B cell (primary cell): ENCODE results near the gene EYA3. TPM values are rescaled to one million over a fixed set of nuclear protein-coding genes. Genes with fewer than 3 reads are reported as not detected.

Source experiments
- ATAC-seq: fragments of 200-7000 bp; cut with Tn5 transposase; one replicate; pipeline ENCODE4 v1.10.0; 2021; ENCODE audit warnings: low read depth, mild to moderate bottlenecking, moderate number of reproducible peaks, moderate library complexity
- CTCF ChIA-PET: fragments of 350-600 bp; sonication (Branson Sonifier 250); formaldehyde crosslinking; loops from one replicate; lab custom pipeline; 2021; ENCODE audit warnings: antibody characterized with exemption, inconsistent platforms; lab: Charles Lee
- POLR2A ChIA-PET: fragments of 350-600 bp; sonication (Branson Sonifier 250); formaldehyde crosslinking; loops from one replicate; lab custom pipeline; 2021; ENCODE audit warnings: antibody characterized with exemption; lab: Charles Lee
- DNase-seq: peaks from one replicate; pipeline ENCODE4 v3.0.0; 2013
- H2AFZ ChIP-seq: 2 replicates; pipeline ENCODE4 v1.6.1; 2012; ENCODE audit warnings: mild to moderate bottlenecking, low read depth, low read length; ENCODE audit not compliant: insufficient read depth, poor library complexity, severe bottlenecking
- H3K27ac ChIP-seq, 2 donors: 1 replicate in 1 of 2; 2 replicates in 1 of 2; pipeline ENCODE4 v1.5.1; 2012 to 2013; ENCODE audit warnings: low read length in 2 of 2, mild to moderate bottlenecking in 2 of 2, moderate library complexity in 1 of 2
- H3K27me3 ChIP-seq, 4 experiments: fragments of 200-600 bp in 1 of 4; sonication (generic) in 1 of 4; replicated peaks in 1 of 4; 1 replicate in 2 of 4; 2 replicates in 2 of 4; pipeline versions ENCODE4 v1.6.1 to v1.7.0; 2013 to 2016; ENCODE audit warnings: low read length in 3 of 4, mild to moderate bottlenecking in 2 of 4, mixed read lengths in 1 of 4, moderate library complexity in 1 of 4; ENCODE audit not compliant: insufficient read depth in 4 of 4, control insufficient read depth in 3 of 4; ENCODE audit errors: control extremely low read depth in 1 of 4
- H3K36me3 ChIP-seq, 2 experiments: replicated peaks in 1 of 2; 1 replicate in 1 of 2; 2 replicates in 1 of 2; pipeline versions ENCODE4 v1.6.1 to v1.7.1; 2013; ENCODE audit warnings: low read length in 1 of 2; ENCODE audit not compliant: insufficient read depth in 2 of 2, control insufficient read depth in 1 of 2; ENCODE audit errors: control extremely low read depth in 1 of 2, extremely low read depth in 1 of 2
- H3K4me1 ChIP-seq, 2 donors: fragments of 200-600 bp in 1 of 2; sonication (generic) in 1 of 2; 1 replicate in 1 of 2; 2 replicates in 1 of 2; pipeline versions ENCODE4 v1.5.1 to v1.6.1; 2013 to 2017; ENCODE audit warnings: low read length in 2 of 2; ENCODE audit not compliant: control insufficient read depth in 2 of 2, insufficient read depth in 2 of 2
- H3K4me2 ChIP-seq: replicated peaks from 2 replicates; pipeline ENCODE3; 2012; ENCODE audit warnings: mild to moderate bottlenecking, low read depth, low read length; ENCODE audit not compliant: poor library complexity, severe bottlenecking
- H3K4me3 ChIP-seq, 5 experiments: fragments of 200-600 bp in 1 of 5; sonication (generic) in 1 of 5; 1 replicate in 3 of 5; 2 replicates in 2 of 5; pipeline versions ENCODE4 v1.5.1 to v1.7.0; 2011 to 2016; ENCODE audit warnings: low read length in 4 of 5, mild to moderate bottlenecking in 4 of 5, low read depth in 2 of 5, control low read depth in 1 of 5, moderate library complexity in 1 of 5; ENCODE audit not compliant: insufficient read depth in 1 of 5; ENCODE audit errors: control extremely low read depth in 1 of 5, extremely low read depth in 1 of 5
- H3K79me2 ChIP-seq: fragments of 200-600 bp; sonication (generic); one replicate; pipeline ENCODE4 v1.6.0; 2016; ENCODE audit warnings: low read length; ENCODE audit not compliant: control insufficient read depth, insufficient read depth
- H3K9ac ChIP-seq: fragments of 200-600 bp; sonication (generic); 2 replicates; pipeline ENCODE4 v1.6.1; 2017; ENCODE audit warnings: mild to moderate bottlenecking, low read length, moderate library complexity
- H3K9me3 ChIP-seq, 3 donors: one replicate each; pipeline versions ENCODE4 v1.6.1 to v1.7.1; 2013; ENCODE audit warnings: low read length in 2 of 3; ENCODE audit not compliant: control insufficient read depth in 2 of 3, insufficient read depth in 1 of 3; ENCODE audit errors: control extremely low read depth in 1 of 3
- H4K20me1 ChIP-seq: 2 replicates; pipeline ENCODE4 v1.6.0; 2012; ENCODE audit warnings: mild to moderate bottlenecking, low read length; ENCODE audit not compliant: insufficient read depth, control insufficient read depth, poor library complexity, severe bottlenecking
- H3K27ac Mint-ChIP-seq: one replicate; pipeline ENCODE4 v1.8.0; 2021; ENCODE audit warnings: mixed read lengths
- H3K27me3 Mint-ChIP-seq: one replicate; pipeline ENCODE4 v1.8.0; 2021; ENCODE audit warnings: mixed read lengths
- H3K4me1 Mint-ChIP-seq: one replicate; pipeline ENCODE4 v1.8.0; 2021; ENCODE audit warnings: mixed read lengths
- H3K4me3 Mint-ChIP-seq: one replicate; pipeline ENCODE4 v1.8.0; 2021; ENCODE audit warnings: mixed read lengths
- H3K9me3 Mint-ChIP-seq: one replicate; pipeline ENCODE4 v1.8.0; 2022; ENCODE audit warnings: mixed read lengths; ENCODE audit not compliant: insufficient read depth
- EZH2 ChIP-seq: IDR thresholded peaks from 2 replicates; pipeline ENCODE4 v1.6.1; 2012; ENCODE audit warnings: borderline replicate concordance, low read depth, mild to moderate bottlenecking, moderate library complexity, low read length; ENCODE audit not compliant: insufficient read depth, poor library complexity, severe bottlenecking
- WGBS: methylation state at CpG from one replicate; pipeline ENCODE4 v1.1.5; 2013; ENCODE audit warnings: missing lambda C conversion rate; ENCODE audit not compliant: insufficient coverage; 5-methylcytosine and 5-hydroxymethylcytosine counted together
- intact Hi-C: fragments of 100-400 bp; cut with micrococcal nuclease; formaldehyde crosslinking; loops from one replicate; pipeline ENCODE4 v1.10.0; 2022
- polyA plus RNA-seq: library from polyadenylated mRNA; depleted of rRNA; stranded (reverse); fragments of >200 nt; gene quantifications from 2 replicates; pipeline ENCODE4 v1.2.3, GENCODE V29; 2012
- total RNA-seq, 2 donors: library from RNA; stranded (reverse); fragments of 120-200 nt in 1 of 2; gene quantifications; 1 replicate in 1 of 2; 2 replicates in 1 of 2; pipeline versions ENCODE4 v1.2.3 to v1.2.4, GENCODE V29; 2013 to 2022
- TF ChIP-seq, protein P1 (sequence below): fragments of 200-600 bp; IDR thresholded peaks from one replicate; pipeline ENCODE4 v1.8.0; 2022; ENCODE audit warnings: antibody characterized with exemption, mild to moderate bottlenecking

Gene EYA3
- total and polyA plus RNA-seq, 2 donors (not counting 1 experiment from before 2014, with no cell fraction given) = 14.1 to 31.3 TPM

DNA sequence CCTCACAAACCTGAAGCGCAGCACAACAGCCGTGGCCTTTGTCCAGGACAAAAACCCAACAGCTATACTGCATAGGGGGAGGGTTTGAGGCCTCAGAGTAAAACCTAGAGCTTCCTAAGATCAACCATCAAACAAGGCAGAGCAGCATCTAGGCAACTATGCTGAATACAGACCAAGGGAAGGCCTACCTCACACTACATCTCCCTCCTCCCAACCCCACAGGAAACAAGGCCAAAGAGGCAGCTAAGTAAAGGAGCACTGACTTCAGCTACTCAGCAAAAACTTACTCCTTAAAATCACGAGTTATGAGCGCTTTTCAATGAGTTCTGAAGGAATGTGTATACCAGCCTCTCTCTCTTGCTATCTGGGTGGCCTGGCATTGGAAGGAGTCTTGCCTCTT, 116.3 kb downstream of the EYA3 start:
- ATAC-seq (no peak), DNase-seq (no peak)
- H3K27ac Mint-ChIP-seq = no peak overlapping the region
- Histone ChIP-seq H3K79me2 (no peaks in the 10 kb centered on the region), H4K20me1 (no peaks in the 10 kb centered on the region), H3K4me2 (no peak overlapping the region), H3K27ac (no peak overlapping the region), H3K9ac (no peak overlapping the region), H3K27me3 (no peaks in the 10 kb centered on the region), H3K9me3 (no peaks in the 10 kb centered on the region), H3K4me3 (no peak overlapping the region), H3K4me1 (no peaks in the 10 kb centered on the region), H3K36me3 (peaks cover 0 to 57% of the 10 kb centered on the region in 2 experiments), H2AFZ (no peak overlapping the region)
- H3K4me1 Mint-ChIP-seq = peaks cover 9% of the 10 kb centered on the region
- 100% methylated on average over 2 of the region's 4 CpGs for WGBS
- TF ChIP-seq, protein P1, sequence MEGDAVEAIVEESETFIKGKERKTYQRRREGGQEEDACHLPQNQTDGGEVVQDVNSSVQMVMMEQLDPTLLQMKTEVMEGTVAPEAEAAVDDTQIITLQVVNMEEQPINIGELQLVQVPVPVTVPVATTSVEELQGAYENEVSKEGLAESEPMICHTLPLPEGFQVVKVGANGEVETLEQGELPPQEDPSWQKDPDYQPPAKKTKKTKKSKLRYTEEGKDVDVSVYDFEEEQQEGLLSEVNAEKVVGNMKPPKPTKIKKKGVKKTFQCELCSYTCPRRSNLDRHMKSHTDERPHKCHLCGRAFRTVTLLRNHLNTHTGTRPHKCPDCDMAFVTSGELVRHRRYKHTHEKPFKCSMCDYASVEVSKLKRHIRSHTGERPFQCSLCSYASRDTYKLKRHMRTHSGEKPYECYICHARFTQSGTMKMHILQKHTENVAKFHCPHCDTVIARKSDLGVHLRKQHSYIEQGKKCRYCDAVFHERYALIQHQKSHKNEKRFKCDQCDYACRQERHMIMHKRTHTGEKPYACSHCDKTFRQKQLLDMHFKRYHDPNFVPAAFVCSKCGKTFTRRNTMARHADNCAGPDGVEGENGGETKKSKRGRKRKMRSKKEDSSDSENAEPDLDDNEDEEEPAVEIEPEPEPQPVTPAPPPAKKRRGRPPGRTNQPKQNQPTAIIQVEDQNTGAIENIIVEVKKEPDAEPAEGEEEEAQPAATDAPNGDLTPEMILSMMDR = no peak
- no peak for TF ChIP-seq EZH2
- no peaks in the 10 kb centered on the region for H3K9me3 Mint-ChIP-seq
- intact Hi-C loops = no loop called here
- CTCF ChIA-PET = interaction anchor here (1.0 to 2.7 kb wide), 3 partner anchors 8 to 116 kb away, joined by 4 to 15 read pairs (median 5); no protein-coding TSS in a partner anchor
- POLR2A ChIA-PET = interaction anchor here (0.6 kb wide), 1 partner anchor 308 kb away, joined by 6 read pairs; no protein-coding TSS in a partner anchor
- no peak overlapping the region for H3K4me3 Mint-ChIP-seq
- H3K27me3 Mint-ChIP-seq = no peaks in the 10 kb centered on the region

DNA sequence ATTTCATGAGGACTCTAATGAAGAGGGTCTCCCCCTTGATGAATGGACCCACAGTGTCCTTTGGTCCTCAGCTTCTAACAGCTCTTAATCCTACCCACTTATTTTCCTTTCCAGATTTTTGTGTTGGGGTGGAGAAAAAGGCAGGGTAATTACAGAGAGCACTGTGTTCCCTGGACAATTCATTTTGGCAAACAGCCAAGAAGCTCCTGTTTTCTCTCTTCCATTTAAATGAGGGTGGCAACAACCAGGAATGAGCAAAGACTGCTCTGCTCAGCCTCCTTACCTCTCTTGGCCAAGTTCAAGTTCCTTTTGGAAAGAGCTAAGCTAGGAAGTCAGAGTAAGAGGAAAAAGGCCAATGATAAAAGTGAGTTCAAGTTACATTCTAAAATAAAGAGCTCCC, 116.7 kb downstream of the EYA3 start:
- Histone ChIP-seq H3K9ac (no peak overlapping the region), H3K36me3 (peaks cover 0 to 59% of the 10 kb centered on the region in 2 experiments), H3K4me2 (no peak overlapping the region), H3K4me1 (no peaks in the 10 kb centered on the region), H3K4me3 (no peak overlapping the region), H3K27me3 (no peaks in the 10 kb centered on the region), H3K27ac (no peak overlapping the region), H3K9me3 (no peaks in the 10 kb centered on the region), H4K20me1 (no peaks in the 10 kb centered on the region), H2AFZ (no peak overlapping the region), H3K79me2 (no peaks in the 10 kb centered on the region)
- ATAC-seq = no peak
- Mint-ChIP-seq H3K4me3 (no peak overlapping the region), H3K27ac (no peak overlapping the region), H3K9me3 (no peaks in the 10 kb centered on the region), H3K27me3 (no peaks in the 10 kb centered on the region), H3K4me1 (peaks cover 9% of the 10 kb centered on the region)
- ChIA-PET CTCF (interaction anchor here (1.0 to 2.7 kb wide), 3 partner anchors 8 to 115 kb away, joined by 4 to 15 read pairs (median 5); no protein-coding TSS in a partner anchor), POLR2A (interaction anchor here (0.6 kb wide), 1 partner anchor 309 kb away, joined by 6 read pairs; no protein-coding TSS in a partner anchor)
- intact Hi-C loops = no loop called here
- TF ChIP-seq, protein P1 = no peak
- no peak for TF ChIP-seq EZH2
- no peak for DNase-seq
